GM12873 (cell line): Measurements from ENCODE around the gene ABHD6.

Source experiments
- CTCF ChIP-seq: IDR thresholded peaks from 2 replicates; pipeline ENCODE4 v1.5.1; 2012; ENCODE audit warnings: low read depth, mild to moderate bottlenecking, moderate library complexity, low read length, control low read depth; ENCODE audit not compliant: insufficient read depth; ENCODE audit errors: missing control alignments

Gene ABHD6

GRCh38 chr3:58337190-58337589 lies 99.6 kb downstream of the ABHD6 start:
- no peak for TF ChIP-seq CTCF

DNA sequence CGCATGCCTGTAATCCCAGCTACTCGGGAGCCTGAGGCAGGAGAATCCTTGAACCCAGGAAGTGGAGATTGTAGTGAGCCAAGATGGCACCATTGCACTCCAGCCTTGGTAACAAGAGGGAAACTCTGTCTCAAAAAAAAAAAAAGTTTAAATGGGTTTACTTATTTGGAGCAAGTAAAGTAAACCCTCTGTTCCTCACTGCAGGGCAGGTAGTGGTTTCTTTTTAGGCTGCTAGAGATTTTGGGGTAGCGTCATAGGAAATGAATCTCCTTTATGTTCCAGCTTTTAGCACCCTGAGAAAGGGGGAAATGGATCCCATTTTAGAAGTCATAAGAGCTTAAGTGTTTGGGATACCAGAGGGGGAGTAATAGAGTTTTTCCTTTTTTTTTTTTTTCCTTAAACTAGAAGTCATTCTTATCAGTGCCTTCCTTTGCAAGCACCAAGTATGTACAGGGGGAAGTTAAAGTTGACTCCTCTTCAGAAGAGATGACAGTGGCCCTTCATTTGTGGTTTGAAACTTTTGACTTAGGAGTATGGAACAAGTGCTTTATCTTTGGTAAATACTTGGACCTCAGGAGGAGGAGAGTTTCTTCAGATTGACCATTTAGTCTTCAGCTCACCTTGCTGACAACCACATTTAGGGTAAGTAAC lies 103.1 kb downstream of the ABHD6 start:
- TF ChIP-seq CTCF = no peak

- TF ChIP-seq CTCF = no peak
Observed at GRCh38 chr3:58341376-58341775, 103.8 kb downstream of the ABHD6 start.

GRCh38 chr3:58342676-58343075 lies 105.1 kb downstream of the ABHD6 start:
- TF ChIP-seq CTCF = no peak
